Stomach smooth muscle (tissue), 2 donors: ENCODE results near the gene MRPL36.

ENCODE experiments used
- H3K27ac ChIP-seq: one replicate; pipeline ENCODE4 v1.7.0; 2013; ENCODE audit warnings: mild to moderate bottlenecking, low read length, inconsistent platforms
- H3K27me3 ChIP-seq, 2 donors: one replicate each; pipeline ENCODE4 v1.7.0; 2013; ENCODE audit warnings: low read length in 2 of 2; ENCODE audit not compliant: insufficient read depth in 2 of 2, control insufficient read depth in 1 of 2
- H3K36me3 ChIP-seq, 2 donors: one replicate each; pipeline ENCODE4 v1.7.0; 2013; ENCODE audit warnings: low read length in 2 of 2; ENCODE audit not compliant: control insufficient read depth in 2 of 2, insufficient read depth in 2 of 2
- H3K4me1 ChIP-seq: one replicate; pipeline ENCODE4 v1.7.0; 2013; ENCODE audit warnings: low read length; ENCODE audit not compliant: control insufficient read depth, insufficient read depth
- H3K4me3 ChIP-seq, 2 donors: one replicate each; pipeline ENCODE4 v1.7.0; 2013; ENCODE audit warnings: low read length in 2 of 2
- H3K9ac ChIP-seq, 2 donors: one replicate each; pipeline ENCODE4 v1.7.0; 2013; ENCODE audit warnings: low read length in 2 of 2, mild to moderate bottlenecking in 1 of 2
- H3K9me3 ChIP-seq, 2 donors: one replicate each; pipeline ENCODE4 v1.7.0; 2013; ENCODE audit warnings: low read length in 2 of 2; ENCODE audit not compliant: control insufficient read depth in 2 of 2
- donor health status: healthy.
- donor health status: Pancreatic carcinoma.

MRPL36 gene

GRCh38 chr5:1760656-1761452 is 38.8 kb downstream of the MRPL36 start:
- Histone ChIP-seq H3K4me3 (no peak overlapping the region), H3K27me3 (peaks cover 16 to 17% of the 10 kb centered on the region in 2 donors), H3K27ac (no peak overlapping the region), H3K9ac (no peak overlapping the region), H3K9me3 (no peaks in the 10 kb centered on the region), H3K36me3 (no peaks in the 10 kb centered on the region), H3K4me1 (no peaks in the 10 kb centered on the region)

DNA sequence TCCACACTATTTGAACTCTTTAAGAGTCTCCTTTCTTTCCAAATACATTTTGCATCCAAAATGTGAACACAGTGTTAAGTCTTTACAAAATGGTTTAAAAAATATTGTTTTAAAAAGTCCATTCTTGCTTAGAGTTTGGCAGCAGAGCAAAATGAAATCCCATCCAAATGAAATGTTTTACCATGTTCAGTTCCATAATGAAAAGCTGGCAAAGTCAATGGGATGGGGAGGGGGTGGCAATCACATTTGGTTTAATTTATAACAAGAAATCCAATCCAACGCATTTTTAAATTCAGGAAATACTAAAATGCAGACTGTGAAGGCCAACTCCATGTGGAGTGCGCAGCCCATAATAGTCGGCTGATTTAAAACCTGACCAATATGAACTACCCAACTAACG is 39.4 kb downstream of the MRPL36 start:
- H3K9me3 ChIP-seq = no peaks in the 10 kb centered on the region
- H3K36me3 ChIP-seq = no peaks in the 10 kb centered on the region
- H3K4me3 ChIP-seq = no peak overlapping the region
- no peaks in the 10 kb centered on the region for H3K4me1 ChIP-seq
- H3K27ac ChIP-seq = no peak overlapping the region
- peaks cover 12 to 14% of the 10 kb centered on the region in 2 donors for H3K27me3 ChIP-seq
- H3K9ac ChIP-seq = no peak overlapping the region

DNA sequence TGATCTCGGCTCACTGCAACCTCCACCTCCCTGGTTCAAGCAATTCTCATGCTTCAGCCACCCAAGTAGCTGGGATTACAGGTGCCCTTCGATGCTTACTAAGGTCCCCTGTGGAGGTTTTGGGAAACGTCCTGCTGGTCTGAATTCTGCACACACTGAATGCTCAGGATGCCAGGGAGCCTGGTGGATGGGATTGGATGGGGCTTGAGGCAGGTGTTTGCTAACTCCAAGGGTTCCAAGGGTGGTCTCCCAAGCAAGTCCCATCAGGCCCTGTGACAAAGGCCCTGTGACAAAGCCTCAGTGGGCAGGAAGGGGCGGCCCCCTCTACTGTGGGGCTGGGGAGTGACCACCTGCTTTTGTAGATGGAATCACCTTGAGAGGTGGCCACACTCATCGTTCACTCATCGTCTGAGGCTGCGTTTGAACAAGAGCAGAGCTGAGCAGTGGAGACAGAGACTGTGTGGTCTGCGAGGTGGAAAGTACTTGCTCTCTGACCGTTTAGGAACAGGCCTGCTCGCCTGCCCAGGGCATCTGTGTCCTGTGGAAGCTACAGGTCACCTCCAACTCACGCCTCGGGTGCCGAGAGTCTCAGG is 40.2 kb downstream of the MRPL36 start:
- H3K4me3 ChIP-seq = no peak overlapping the region
- no peak overlapping the region for H3K27ac ChIP-seq
- H3K4me1 ChIP-seq = no peaks in the 10 kb centered on the region
- peaks cover 8 to 12% of the 10 kb centered on the region in 2 donors for H3K27me3 ChIP-seq
- H3K9me3 ChIP-seq = no peaks in the 10 kb centered on the region
- H3K36me3 ChIP-seq = no peaks in the 10 kb centered on the region
- H3K9ac ChIP-seq = no peak overlapping the region

DNA sequence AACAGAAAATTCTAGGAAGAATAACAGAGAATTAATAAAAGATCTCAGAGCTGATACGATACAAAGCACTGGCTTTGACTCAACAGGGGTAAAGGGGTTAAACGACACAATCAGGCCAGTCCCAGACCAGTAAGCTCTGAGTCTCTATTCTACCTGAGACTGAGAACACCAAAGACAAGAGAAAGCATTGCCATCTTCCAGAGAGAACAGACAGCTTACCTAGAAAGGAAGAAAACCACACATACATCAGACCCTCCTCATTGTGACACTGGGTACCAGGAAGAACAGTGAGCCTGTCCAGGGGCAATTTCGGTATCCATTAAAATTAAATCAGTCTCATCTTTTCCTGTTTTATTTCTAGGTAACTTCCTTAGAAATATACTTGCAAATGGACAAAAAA is 41.1 kb downstream of the MRPL36 start:
- H3K9ac ChIP-seq = no peak overlapping the region
- no peak overlapping the region for H3K4me3 ChIP-seq
- no peaks in the 10 kb centered on the region for H3K9me3 ChIP-seq
- H3K27me3 ChIP-seq = peaks cover 6 to 12% of the 10 kb centered on the region in 2 donors
- H3K4me1 ChIP-seq = no peaks in the 10 kb centered on the region
- H3K36me3 ChIP-seq = no peaks in the 10 kb centered on the region
- H3K27ac ChIP-seq = no peak overlapping the region

- peaks cover 2 to 6% of the 10 kb centered on the region in 2 donors for H3K27me3 ChIP-seq
- no peak overlapping the region for H3K4me3 ChIP-seq
- no peaks in the 10 kb centered on the region for H3K9me3 ChIP-seq
Measured at GRCh38 chr5:1757511-1757910, 42.1 kb downstream of the MRPL36 start.

DNA sequence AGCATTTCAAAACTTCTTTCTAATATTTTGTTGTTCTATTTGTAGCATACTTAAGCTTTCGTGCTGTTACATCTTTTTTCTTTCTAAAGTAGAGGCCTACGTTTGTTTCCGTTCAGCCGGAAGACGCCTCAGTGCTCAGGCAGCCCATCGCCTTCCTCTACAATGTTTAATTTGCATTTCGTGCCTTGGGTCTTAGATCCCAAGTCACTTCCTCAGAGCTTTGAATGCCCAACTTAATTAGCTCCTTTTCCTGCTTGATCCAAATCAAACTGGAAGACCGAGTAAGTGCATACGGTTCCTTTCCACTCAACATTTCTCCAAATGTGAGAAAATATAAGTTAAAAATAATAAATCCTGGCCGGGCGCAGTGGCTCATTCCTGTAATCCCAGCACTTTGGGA is 43.2 kb downstream of the MRPL36 start:
- Histone ChIP-seq H3K36me3 (no peaks in the 10 kb centered on the region), H3K27me3 (peaks cover 2 to 6% of the 10 kb centered on the region in 2 donors), H3K4me1 (no peaks in the 10 kb centered on the region), H3K9me3 (no peaks in the 10 kb centered on the region), H3K4me3 (no peak overlapping the region), H3K27ac (no peak overlapping the region), H3K9ac (no peak overlapping the region)

More at GRCh38 chr5:1757511-1757910, 42.1 kb downstream of the MRPL36 start:
- H3K9ac ChIP-seq = no peak overlapping the region
- H3K4me1 ChIP-seq = no peaks in the 10 kb centered on the region
- H3K36me3 ChIP-seq = no peaks in the 10 kb centered on the region
- no peak overlapping the region for H3K27ac ChIP-seq

DNA sequence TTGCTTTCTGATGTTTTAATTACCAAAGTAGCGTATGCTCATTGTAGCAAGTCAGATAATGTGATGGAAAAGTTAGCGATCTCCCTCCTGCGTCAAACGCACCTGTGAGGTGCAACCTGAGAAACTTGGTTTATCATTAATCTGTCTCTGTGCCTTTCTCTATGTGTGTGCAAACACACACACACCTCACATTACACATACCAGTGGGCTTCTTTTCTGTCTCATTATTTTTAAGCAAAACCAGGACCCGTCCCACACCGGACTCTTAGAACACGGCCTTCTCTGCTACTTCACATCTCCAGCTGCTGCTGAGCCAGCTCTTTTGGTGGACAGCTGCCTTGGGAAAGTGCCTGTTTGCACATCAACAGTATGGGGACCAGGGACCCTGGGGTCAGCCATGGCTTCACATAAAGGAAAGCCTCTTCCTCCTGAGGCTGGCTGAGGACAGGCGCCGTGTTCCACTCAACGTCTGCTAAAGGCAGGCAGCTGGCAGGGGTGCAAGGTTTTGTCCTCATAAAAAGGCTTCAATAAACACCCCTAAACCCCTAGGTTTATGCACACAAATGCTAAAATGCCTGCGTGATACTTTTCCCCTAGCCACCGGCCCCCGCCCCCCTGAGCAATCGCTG is 44.2 kb downstream of the MRPL36 start:
- no peak overlapping the region for H3K4me3 ChIP-seq
- no peaks in the 10 kb centered on the region for H3K36me3 ChIP-seq
- H3K27ac ChIP-seq = no peak overlapping the region
- H3K4me1 ChIP-seq = no peaks in the 10 kb centered on the region
- no peaks in the 10 kb centered on the region for H3K9me3 ChIP-seq
- peaks cover 3% of the 10 kb centered on the region in 2 donors for H3K27me3 ChIP-seq
- H3K9ac ChIP-seq = no peak overlapping the region

- Histone ChIP-seq H3K27me3 (peaks cover 3% of the 10 kb centered on the region in 2 donors), H3K27ac (no peak overlapping the region), H3K9ac (no peak overlapping the region), H3K9me3 (no peaks in the 10 kb centered on the region), H3K4me3 (no peak overlapping the region), H3K4me1 (no peaks in the 10 kb centered on the region), H3K36me3 (no peaks in the 10 kb centered on the region)
Measured at GRCh38 chr5:1754531-1755220, 45.0 kb downstream of the MRPL36 start.

GRCh38 chr5:1753490-1753889 is 46.1 kb downstream of the MRPL36 start:
- Histone ChIP-seq H3K4me3 (no peak overlapping the region), H3K9ac (no peak overlapping the region), H3K36me3 (no peaks in the 10 kb centered on the region), H3K9me3 (no peaks in the 10 kb centered on the region), H3K4me1 (no peaks in the 10 kb centered on the region), H3K27me3 (peaks cover 0 to 3% of the 10 kb centered on the region in 2 donors), H3K27ac (no peak overlapping the region)

GRCh38 chr5:1752881-1753280 is 46.8 kb downstream of the MRPL36 start:
- Histone ChIP-seq H3K27ac (no peak overlapping the region), H3K27me3 (peaks cover 0 to 3% of the 10 kb centered on the region in 2 donors), H3K4me1 (no peaks in the 10 kb centered on the region), H3K9ac (no peak overlapping the region), H3K9me3 (no peaks in the 10 kb centered on the region), H3K36me3 (no peaks in the 10 kb centered on the region), H3K4me3 (no peak overlapping the region)
